AG20443 (cell line): ENCODE measurements around the gene RHOV.
A peak's percentile ranks its signal among the peaks of the same experiment; 100 is the strongest.

ENCODE experiments used
- DNase-seq: peaks from one replicate; pipeline ENCODE4 v3.0.0; 2012; ENCODE audit warnings: low spot score, mixed read lengths

The RHOV gene, protein sequence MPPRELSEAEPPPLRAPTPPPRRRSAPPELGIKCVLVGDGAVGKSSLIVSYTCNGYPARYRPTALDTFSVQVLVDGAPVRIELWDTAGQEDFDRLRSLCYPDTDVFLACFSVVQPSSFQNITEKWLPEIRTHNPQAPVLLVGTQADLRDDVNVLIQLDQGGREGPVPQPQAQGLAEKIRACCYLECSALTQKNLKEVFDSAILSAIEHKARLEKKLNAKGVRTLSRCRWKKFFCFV

DNA sequence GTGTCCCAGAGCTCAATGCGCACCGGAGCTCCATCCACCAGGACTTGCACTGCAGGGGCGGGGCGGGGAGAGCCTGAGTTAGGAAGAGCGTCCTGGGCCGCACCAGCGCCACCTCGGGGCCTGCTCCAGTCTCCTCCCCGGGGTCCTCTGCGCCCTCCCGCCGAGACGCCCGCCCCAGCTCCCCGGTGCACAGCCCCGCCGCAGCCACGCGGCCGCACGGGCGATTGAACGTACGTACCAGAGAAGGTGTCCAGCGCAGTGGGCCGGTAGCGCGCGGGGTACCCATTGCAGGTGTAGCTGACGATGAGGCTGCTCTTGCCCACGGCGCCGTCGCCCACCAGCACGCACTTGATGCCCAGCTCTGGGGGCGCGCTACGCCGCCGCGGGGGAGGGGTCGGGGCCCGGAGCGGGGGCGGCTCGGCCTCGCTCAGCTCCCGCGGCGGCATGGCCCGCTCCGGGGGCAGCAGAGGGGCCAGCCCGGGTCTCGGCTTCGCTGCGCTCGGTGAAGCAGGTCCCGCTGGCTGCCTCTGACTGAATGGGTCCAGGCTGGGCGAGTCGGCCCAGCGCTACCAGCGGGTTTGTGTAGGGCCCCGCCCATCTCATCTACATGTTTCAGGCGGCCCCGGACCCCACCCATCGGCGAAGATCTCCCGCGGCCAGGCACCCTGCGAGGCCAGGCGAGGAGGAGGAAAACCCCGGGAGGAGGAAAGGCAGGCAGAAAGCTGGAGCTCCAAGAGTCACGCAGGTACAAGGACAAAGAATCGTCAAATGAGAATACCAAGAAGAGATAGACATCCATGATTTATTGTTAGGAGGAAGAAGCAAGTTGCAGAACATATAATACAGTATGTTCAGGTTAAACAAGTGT, at the start of gene RHOV:
Gene RHOV, minus strand, starts transcription at position 541 of the 868 bp plus-strand sequence. Its CDS starts 95 bp downstream, at position 446.
- DNase-seq: peak; percentile 69

DNA sequence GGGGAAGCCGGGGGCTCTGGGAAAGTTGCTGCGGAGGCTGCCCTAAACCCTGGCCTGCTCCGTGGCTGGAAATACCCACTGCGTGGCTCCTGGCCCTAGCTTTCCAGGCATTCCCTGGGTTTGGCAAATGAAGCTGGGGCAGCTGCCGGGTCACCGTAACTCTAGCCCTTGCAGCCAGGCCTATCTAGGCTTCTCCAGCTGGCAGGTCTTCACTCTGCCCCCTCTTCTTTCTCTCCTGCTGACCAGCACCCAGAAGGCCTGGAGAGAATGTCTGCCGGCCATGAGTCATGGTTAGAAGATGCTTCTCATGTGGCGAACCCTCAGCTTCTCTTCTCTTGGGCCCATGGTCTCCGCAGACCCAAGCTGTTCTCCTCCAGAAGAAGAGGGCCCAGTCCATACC, 49.5 kb upstream of the RHOV start:
- DNase-seq: no peak

DNA sequence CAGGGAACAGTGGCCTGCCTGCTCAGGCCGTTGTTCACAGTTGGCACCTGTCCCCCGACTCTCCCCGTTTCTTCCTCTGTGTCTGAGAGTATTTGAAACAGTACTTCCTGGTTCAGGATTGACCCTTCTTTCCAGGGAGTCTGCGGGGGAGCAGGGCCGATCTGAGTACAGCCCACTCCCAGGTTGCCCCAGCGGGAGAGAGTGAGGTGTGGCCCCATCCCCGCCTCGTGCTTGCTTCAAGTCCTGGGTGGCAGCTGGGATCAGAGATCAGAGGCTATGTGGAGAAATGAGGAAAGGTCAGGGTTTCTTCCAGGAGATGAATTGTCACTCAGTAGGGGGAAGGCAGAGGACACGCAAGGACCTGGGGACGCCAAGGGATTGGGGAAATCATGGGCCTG, 48.6 kb upstream of the RHOV start:
- DNase-seq: no peak

DNA sequence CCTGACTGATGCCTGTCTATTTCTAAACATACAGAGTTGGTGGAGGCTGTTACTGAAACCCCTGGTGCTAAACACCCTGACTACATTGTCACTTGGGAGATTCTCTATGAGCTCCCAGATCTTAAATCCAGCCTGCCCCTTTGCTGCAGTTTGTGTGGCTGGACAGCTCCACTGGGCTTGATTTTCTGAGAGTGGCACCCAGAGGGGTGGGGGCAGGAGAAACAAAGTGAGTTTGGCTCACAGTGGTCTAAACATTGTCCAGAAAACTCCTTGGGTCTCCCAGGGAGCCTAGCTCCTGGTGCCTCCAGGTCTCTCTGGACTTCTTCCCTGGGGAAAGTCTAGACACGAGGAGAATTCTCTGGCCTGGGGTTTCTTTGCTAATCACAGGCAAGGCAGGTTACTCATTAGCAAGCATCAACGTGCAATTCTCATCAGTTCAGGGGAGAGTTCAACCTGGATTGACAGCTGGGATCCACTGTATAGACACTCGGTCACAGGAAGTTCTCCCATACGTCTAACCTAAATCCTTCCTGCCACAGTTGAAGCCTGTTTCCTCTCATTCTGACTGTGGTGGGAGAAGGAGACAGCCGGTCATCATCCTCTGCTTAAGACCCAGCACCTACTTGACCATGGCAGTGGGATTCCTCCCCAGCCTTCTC, 48.0 kb upstream of the RHOV start:
- DNase-seq: no peak

DNA sequence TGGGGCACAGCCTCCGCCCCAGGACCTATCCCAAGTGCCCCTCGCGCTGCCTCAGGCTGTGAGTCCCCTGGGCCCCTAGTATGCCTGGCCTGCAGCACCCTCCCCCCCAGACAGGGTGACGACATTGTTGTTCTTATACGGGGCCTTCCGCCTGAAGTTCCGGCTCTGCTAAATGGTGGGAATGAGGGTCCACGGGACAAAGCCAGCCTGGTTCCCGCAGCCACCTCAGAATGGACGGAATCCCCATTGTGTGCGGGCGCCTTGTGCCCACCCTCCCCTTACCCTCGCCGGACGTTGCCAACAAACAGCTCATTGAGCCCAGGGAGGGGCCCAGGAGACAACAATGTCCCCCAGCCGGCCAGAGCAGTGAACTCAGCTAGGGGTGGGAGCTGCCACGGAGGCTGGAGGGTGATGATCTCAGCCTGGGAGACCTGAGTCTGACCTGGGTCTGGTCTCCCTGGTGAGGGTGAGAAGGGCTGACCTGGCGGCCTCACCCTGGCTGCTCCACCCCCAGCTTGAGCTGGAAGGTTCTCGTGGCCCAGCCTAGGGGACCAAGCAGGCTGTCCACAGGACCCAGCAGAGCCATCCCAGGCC, 44.9 kb upstream of the RHOV start:
- no peak for DNase-seq

DNA sequence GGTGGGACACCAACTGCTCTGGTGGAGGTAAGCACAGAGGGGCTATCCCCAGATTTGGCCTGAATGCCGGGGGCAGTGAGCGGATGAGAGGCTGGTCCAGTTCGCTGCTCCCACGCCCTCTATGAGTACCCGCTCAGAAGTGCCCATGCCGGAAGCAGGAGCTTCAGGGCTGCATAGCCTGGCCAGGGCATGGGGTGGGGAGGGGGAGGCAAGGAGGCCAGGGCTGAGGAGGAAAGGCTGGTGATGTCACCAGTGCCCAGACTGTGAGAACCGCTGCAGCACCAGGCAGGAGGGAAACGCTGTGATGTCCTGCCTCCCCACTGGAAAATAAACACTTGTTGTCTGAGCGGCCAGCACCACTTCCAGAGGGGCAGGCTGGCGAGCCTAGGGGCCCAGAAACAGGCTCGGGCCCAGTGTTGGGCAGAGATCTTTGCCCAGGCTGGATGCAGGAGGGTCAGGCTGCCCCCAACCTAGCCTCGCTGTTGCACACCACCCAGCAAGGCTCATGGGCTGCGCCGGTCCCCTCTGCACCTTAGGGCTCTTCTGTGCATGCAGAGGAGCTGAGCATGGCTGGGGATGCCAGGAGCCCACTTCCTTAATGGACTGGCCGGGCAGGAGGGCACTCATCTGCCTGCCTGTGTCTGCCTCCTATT, 44.2 kb upstream of the RHOV start:
- no peak for DNase-seq

DNA sequence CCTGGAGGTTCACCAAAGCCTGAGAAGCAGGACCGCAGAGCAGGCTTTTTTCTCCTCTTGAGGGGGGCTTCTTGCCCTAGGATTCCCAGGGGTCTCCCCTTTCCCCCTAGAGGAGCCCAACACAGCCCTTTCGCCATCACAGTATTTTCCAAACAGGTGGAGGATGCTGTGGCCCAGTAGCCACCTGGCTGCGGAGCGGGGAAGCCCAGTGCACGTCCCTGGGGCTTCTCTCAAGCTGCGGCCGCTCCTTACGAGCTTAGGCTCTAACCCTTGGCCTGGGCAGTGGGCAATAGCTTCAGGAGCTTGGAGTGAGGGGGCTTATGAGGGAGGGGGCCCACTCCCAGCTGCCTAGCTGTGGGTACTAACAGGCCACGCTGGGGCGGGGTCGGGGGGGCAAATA, 43.6 kb upstream of the RHOV start:
- DNase-seq: no peak

DNA sequence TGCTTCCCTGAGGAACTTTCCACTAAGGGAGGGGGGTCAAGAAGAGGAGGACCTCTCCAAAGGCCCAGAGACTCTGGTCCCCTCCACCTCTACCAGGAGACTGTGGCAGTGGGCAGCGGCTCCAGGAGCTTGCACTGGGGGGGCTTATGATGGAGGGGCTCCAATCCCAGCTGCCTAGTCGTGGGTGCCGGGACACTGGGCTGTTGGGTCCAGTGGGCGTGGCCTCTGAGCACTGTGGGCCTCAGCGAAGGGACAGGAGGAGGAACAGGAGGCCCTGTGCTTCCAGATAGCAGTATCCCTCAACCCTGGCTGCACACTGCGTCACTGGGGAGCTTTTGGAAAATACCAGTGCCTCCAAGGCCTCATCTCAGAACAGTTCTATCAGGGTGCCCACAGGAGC, 41.6 kb upstream of the RHOV start:
- DNase-seq: no peak

DNA sequence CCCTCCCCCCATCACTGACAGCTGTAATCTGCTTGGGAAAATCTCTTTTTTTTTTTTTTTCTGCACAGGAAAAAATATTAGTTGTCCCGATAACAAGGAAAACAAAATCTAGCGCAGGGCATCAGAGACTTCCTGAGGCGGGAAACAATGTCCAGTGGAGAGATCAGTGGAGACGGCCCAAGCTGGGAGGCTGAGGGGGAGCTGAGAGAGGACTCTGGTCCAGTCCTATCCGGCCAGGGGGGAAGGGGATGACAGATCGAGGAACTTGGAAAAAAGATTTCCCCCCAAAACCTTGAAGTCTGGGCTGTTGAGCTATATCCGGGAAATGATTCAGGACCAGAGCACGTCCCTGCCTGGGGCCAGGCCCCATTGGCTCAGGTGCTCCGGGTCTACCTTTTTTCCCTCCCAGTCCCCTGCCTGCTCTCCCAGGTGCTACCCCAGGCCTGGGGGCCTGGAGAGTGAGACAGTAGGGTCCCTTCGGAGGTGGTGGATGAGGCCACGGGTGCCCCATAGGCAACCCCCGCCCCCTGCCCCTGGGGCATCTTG, 41.2 kb upstream of the RHOV start:
- DNase-seq: no peak

DNA sequence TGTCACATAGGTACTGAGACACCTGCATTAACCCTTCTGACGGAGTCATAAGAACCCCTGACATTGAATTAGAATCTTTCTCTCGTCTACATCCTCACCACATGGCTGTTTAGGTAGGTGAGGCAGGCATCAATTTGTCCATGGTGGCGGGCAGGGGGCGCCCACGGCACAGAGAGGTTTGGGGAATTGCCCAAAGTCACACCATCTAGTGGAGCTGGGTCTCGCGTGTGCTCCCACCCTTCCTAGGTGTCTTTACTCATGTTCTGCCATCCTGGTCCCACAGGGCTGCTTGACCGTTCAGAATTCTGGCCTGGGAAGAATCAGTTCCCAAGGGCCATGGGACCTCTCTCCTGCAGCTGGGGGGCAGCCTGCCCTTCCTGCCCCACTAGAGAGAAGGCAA, 40.5 kb upstream of the RHOV start:
- no peak for DNase-seq

DNA sequence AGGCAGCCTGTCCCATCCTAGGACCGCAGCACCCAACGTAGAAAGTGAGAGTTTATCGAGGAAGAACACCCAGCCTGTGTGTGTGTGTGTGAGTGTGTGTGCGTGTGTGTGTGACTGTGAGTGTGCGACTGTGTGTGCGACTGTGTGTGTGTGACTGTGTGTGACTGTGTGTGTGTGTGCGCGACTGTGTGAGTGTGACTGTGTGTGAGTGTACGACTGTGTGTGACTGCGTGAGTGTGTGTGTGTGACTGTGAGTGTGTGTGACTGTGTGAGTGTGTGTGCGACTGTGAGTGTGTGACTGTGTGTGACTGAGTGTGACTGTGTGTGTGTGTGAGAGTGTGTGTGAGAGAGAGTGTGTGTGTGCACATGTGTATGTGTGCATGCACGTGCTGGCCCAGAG, 40.0 kb upstream of the RHOV start:
- no peak for DNase-seq

DNA sequence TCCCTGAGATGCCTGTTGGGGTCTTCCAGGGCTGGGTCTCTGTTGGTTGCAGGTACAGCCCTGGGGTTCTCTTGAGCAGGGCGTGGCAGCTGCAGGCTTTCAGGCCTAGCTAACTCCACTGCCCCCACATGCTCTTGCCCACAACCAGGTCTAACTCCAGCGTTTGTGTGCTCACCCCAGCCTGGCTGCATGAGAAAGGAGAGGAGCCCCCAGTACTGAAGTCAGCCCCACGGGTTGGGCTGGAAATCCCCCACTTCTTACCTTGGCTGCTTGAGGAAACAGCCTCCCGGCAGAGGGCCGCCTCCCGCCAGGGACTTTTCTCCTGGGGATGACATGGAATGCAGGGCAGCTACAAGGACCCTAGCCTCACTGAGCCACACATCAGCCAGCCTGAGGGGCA, 38.4 kb upstream of the RHOV start:
- DNase-seq: no peak

DNA sequence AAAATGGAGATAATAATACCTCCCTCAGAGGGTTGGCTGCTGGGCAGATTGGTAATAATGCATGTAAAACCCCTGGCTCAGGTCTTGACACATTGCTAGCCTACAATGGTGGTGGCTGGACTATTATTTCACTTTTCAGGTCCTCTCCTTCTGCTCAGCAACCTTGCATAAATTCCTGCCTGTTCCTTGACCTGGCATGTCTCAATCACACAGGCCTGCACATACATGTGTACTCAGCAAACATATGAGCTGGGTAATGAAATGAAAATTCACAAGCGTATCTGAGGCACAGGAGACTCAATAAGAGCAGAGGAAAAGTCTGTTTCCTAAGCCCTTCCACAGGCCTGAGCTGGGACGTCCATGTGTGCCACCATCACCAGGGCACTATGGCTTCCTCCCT, 37.7 kb upstream of the RHOV start:
- no peak for DNase-seq

DNA sequence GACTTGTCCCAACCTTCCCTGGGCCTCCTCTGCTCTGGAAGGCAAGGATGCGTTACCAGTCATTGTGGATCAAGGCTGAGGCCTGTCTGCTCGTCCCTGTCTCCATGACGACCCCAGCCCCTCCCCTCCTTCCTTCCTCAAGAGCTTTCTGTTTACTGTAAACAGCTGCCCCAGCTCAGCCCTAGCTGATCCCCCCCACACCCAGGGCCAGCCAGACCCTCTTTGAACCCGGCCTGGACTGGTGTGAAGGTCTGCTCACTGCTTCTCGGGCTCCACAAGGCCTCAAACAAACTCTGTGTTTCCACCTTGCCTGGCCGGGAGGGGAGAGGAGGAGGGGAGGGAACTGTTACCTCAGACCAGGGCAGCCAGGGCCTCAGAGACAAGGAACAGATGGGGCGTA, 37.1 kb upstream of the RHOV start:
- DNase-seq: no peak

DNA sequence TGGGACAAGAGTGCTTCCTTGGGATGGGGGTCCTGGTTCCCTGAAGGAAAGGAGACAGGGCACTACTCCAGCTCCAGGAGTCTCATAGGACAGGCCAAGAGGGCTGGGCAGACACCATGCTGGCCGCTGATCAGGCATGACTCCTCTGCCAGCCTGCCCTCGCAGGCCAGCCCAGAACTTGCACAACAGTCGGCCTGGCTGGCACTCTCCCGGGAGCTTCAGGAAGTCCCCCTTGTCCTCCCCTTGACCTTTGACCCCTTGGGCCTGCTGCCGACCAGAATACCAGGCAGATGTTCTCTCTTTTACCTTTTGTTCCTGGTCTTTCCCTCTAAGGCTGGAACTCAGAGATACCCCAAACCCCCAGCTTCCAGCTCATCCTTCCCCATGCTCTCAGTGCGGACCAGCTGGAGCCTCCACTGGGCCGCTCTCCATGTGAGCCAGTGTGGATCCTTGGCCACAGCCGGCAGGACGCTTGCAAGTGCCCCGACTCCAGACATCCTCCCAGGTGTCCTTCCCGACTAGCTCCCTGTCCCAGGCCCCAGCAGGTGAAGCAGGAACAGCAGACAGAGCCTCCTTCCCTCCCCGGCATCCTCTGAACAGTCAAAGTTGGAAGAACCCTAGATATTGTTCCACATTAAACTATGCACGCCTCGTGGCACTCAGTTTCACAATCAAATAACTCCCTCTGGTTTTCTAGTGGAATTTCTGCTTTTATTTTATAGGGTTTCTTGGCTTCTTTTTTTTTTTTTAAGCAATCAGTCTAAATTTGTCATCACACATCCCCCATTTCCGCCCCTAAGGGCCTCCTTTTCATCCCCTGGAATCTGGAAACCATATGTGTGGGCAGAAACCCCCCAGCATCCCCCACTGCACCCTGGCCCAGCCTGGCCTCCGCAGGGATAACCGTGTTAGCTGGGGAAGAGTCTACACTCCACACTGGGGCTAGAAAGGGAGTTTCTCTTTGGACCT, 35.9 kb upstream of the RHOV start:
- DNase-seq: peak; percentile 37

DNA sequence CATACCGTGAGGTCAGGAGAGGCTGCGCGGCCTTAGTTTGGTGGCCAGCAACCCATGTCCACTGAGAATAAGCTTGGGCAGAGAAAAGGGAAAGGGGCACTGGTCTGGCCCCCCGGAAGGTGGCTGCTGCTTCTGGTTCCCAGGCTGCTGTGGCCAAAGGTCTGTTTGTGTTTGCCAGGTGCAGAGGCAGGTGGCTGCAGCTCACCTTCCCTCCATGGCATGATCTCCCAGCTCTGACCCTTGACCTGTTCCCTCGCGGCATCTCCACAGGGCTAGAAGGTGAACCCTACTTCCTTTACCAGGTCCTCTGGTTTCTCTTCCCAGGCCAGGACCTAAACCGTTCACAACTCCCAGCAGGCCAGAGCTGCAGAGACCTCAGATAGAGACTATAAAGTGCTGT, 34.1 kb upstream of the RHOV start:
- no peak for DNase-seq

DNA sequence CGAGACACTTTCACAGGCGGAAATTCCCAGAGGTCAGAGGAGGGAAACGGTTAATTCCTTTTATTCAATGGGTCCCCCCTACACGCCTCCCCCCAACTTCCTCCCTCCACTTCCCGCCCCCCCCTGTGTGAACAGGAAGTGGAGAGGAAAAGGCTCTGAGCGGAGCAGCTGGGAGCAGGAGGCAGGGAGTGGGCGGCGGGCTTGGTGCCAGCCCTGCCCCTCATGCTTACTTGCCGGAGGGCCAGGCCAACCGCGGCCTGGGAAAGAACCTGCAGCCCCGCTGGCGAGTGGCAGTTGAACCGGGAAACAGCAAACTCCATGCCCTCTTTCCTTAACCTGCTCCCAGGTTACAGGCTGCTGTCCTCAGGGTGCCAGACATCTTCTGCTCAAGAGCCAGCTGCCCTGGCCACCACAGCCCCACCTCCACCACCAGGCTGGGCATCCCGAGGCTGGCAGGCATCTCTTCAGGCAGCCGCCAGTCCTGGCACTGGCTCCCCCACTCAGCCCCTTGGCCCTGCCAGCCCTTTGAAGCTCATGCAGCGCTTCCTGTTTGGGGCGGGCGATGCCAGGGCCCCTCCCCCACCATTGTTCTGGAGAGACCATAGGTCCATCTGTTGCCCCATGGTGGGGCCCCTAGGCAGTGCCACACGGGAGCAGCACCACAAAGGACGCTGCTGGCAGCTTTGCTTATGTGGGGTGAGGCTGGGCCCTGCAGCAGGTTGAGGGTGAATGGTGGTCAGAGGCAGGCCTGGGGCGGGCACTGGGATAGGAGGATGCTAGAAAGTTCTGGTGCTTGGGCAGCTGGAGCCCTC, 33.2 kb upstream of the RHOV start:
- no peak for DNase-seq

DNA sequence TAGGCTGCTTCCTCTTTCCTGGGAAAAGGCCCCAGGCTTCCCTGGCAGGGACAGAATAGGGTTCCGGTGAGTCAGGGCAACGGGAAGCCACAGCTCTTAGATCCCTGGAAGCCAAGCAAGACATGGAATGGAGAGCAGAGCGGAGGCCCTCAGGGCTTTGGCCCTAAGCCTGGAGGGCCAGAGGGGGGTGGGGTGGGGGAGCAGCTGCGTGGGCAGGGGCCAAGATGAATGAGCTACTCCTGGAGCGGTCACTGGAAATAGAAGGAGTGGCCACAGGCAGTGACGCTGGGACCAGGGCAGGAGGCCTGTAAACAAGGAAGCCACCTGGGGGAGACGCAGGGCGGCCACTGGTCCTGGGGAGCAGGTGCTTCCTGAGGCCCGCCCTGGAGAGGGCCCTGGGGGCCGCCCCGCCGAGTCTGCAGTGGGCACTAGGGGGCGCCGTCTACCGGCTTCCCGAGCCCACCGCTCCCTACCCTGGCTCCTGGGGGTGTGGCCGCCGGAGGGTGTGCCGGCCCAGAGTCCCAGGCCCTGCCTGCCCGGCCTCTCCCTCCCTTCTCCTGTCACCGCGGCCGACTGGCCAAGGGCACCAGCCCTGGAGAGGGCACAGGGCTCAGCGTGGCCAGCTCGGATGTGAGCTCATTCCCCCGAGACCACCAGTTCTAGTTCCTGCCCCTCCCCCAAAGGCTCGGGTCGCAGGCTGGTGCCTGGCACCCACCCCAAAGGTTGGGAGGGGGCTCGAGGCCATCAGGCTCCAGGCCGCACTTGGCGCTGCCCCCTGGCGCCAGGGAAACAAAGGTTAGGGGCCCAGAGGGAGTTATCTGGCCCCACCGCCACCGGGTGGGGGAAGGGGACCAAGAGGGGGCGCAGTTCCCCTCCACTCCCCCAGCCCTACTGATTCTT, 32.3 kb upstream of the RHOV start:
- DNase-seq: peak; percentile 94
